GM12864 (cell line): ENCODE results near the gene DMRT1.

Source experiments
- DNase-seq: peaks from one replicate; pipeline ENCODE4 v3.0.0-alpha.2; 2011; ENCODE audit warnings: low read depth
- H3K4me3 ChIP-seq: 2 replicates; pipeline ENCODE4 v1.5.1; 2011; ENCODE audit warnings: mild to moderate bottlenecking, low read depth, low read length, control low read depth
- CTCF ChIP-seq: IDR thresholded peaks from 2 replicates; pipeline ENCODE4 v1.5.1; 2011; ENCODE audit warnings: low read depth, mild to moderate bottlenecking, moderate library complexity, low read length, control low read depth, inconsistent platforms; ENCODE audit errors: missing control alignments

The DMRT1 gene

GRCh38 chr9:1009101-1009707 is 167.7 kb downstream of the DMRT1 start:
- TF ChIP-seq CTCF = peak; percentile 98
- DNase-seq = peak; percentile 53
- no peak overlapping the region for H3K4me3 ChIP-seq

GRCh38 chr9:1013021-1013420 is 171.5 kb downstream of the DMRT1 start:
- no peak for DNase-seq
- H3K4me3 ChIP-seq = no peak overlapping the region
- TF ChIP-seq CTCF = no peak

- DNase-seq = no peak
- TF ChIP-seq CTCF = no peak
- H3K4me3 ChIP-seq = no peak overlapping the region
These were observed 172.7 kb downstream of the DMRT1 start for GRCh38 chr9:1014225-1014624.

DNA sequence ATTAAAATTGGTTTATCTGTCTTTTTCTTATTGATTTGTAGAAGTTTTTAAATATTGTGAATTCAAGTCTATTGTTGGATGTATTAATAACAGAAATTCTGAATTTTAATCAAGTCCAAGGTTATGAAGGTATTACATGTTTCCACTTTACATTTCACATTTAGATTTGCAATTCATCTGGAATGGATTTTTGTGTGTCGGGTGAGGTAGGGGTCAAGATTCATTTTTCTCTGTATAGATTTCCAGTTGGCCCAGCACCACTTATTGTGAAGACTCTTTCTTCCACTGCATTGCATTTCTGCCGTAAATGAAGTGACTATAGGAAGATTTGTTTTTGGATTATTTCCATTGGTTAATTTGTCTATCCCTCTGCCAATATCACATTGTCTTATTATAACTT is 173.1 kb downstream of the DMRT1 start:
- no peak for DNase-seq
- TF ChIP-seq CTCF = no peak
- H3K4me3 ChIP-seq = no peak overlapping the region

DNA sequence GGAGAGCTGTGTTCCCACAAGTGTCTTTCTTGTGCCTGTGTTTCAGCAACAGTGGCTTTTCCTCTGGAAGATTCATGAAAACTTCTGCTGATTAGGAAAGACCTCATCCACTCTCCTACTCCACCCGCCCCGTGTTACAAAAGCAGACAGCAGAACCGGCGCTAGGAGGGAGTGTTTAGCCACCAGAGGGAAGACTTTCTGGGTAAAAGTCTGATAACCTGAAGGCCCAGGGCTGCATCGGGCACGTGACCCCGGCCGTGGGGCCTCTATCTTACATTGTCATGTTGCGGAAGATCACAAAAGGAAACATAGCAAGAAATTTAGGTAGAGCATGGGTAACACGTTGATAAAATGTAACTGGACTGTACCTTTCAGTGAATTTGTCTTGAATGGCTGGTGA is 176.6 kb downstream of the DMRT1 start:
- peak; percentile 18 for TF ChIP-seq CTCF
- no peak overlapping the region for H3K4me3 ChIP-seq

More for the DNA sequence above, 176.6 kb downstream of the DMRT1 start:
- no peak for DNase-seq
